GM12878 (cell line): ENCODE results near the gene SLC35F3. TPM values are rescaled to one million over a fixed set of nuclear protein-coding genes. Genes with fewer than 3 reads are reported as not detected.
A peak's percentile ranks its signal among the peaks of the same experiment; 100 is the strongest.

Source experiments
- ATAC-seq: fragments of 200-7000 bp; cut with Tn5 transposase; 3 replicates; pipeline ENCODE4 v1.9.1; 2020; ENCODE audit warnings: mild to moderate bottlenecking, moderate library complexity
- BruUV-seq: library from RNA; stranded (reverse); fragments of 400-500 nt; replicated peaks from 2 replicates; lab custom pipeline; 2021; lab: Mats Ljungman, UMichigan
- CTCF ChIA-PET: fragments of 300-600 bp; sonication (Branson Sonifier 250); formaldehyde crosslinking; extraction: SDS; loops from one replicate; lab custom pipeline; 2021; ENCODE audit warnings: inconsistent platforms; lab: Yijun Ruan, JAX
- POLR2A ChIA-PET: fragments of 350-600 bp; formaldehyde crosslinking; extraction: SDS; loops from one replicate; lab custom pipeline; 2021; ENCODE audit warnings: inconsistent platforms; lab: Charles Lee
- RAD21 ChIA-PET: fragments of 300-600 bp; sonication (Branson Sonifier 250); formaldehyde crosslinking; loops from one replicate; lab custom pipeline; 2023; ENCODE audit warnings: antibody characterized with exemption; ENCODE audit not compliant: unreplicated experiment; lab: Charles Lee
- SMC1A ChIA-PET: fragments of 300-600 bp; sonication (Branson Sonifier 250); formaldehyde crosslinking; loops from one replicate; lab custom pipeline; 2023; ENCODE audit not compliant: unreplicated experiment, uncharacterized antibody; lab: Charles Lee
- DNase-seq: peaks from one replicate; pipeline ENCODE4 v3.0.0-alpha.2; 2011; ENCODE audit warnings: low read depth, low spot score
- FAIRE-seq: peaks from 3 replicates; lab custom pipeline; 2011; peaks lifted over from hg19 to GRCh38; lab: Jason Lieb, UNC
- H2AFZ ChIP-seq: 2 replicates; pipeline ENCODE4 v1.6.0; 2011; ENCODE audit warnings: low read depth, low read length, control low read depth; ENCODE audit not compliant: control insufficient read depth
- H3K27ac ChIP-seq: 2 replicates; pipeline ENCODE4 v1.5.1; 2011; ENCODE audit warnings: control low read depth; ENCODE audit not compliant: control insufficient read depth, insufficient read depth
- H3K27me3 ChIP-seq, 2 experiments: replicated peaks in 1 of 2; 2 replicates each; pipeline versions ENCODE4 v1.6.0 to v1.6.1; 2011; ENCODE audit warnings: low read length in 1 of 2; ENCODE audit not compliant: control insufficient read depth in 2 of 2, insufficient read depth in 2 of 2
- H3K36me3 ChIP-seq, 2 experiments: 2 replicates each; pipeline ENCODE4 v1.5.1; 2011; ENCODE audit warnings: low read length in 1 of 2; ENCODE audit not compliant: control insufficient read depth in 2 of 2, insufficient read depth in 2 of 2
- H3K4me1 ChIP-seq: 2 replicates; pipeline ENCODE4 v1.6.1; 2011; ENCODE audit warnings: mild to moderate bottlenecking, low read length, moderate library complexity, mixed read lengths; ENCODE audit not compliant: control insufficient read depth, insufficient read depth
- H3K4me2 ChIP-seq: 2 replicates; pipeline ENCODE4 v1.6.0; 2011; ENCODE audit warnings: control low read depth; ENCODE audit not compliant: control insufficient read depth, insufficient read depth
- H3K4me3 ChIP-seq: fragments of 200-600 bp; sonication (generic); 2 replicates; pipeline ENCODE4 v1.5.1; 2016
- H3K79me2 ChIP-seq: 2 replicates; pipeline ENCODE4 v1.6.0; 2011; ENCODE audit warnings: low read length; ENCODE audit not compliant: control insufficient read depth, insufficient read depth
- H3K9ac ChIP-seq: 2 replicates; pipeline ENCODE4 v1.8.0; 2011; ENCODE audit warnings: low read length, control low read depth, mixed read lengths; ENCODE audit not compliant: control insufficient read depth, insufficient read depth
- H3K9me3 ChIP-seq: replicated peaks from 3 replicates; pipeline ENCODE4 v1.5.1; 2011; ENCODE audit warnings: mild to moderate bottlenecking, low read length; ENCODE audit not compliant: control insufficient read depth, insufficient read depth
- H4K20me1 ChIP-seq: 2 replicates; pipeline ENCODE4 v1.6.0; 2011; ENCODE audit not compliant: control insufficient read depth, insufficient read depth
- CREM ChIP-seq: IDR thresholded peaks from 2 replicates; pipeline ENCODE4 v1.6.1; 2014; ENCODE audit warnings: antibody characterized with exemption, low read depth
- FOS ChIP-seq: IDR thresholded peaks from 3 replicates; pipeline ENCODE4 v1.6.1; 2011; ENCODE audit warnings: borderline replicate concordance; ENCODE audit not compliant: insufficient read length; ENCODE audit errors: extremely low read depth
- KLF5 ChIP-seq: fragments of 450-650 bp; IDR thresholded peaks from 2 replicates; pipeline ENCODE4 v1.6.1; 2014; ENCODE audit warnings: mild to moderate bottlenecking; ENCODE audit not compliant: partially characterized antibody
- MTA3 ChIP-seq: IDR thresholded peaks from 2 replicates; pipeline ENCODE4 v1.6.1; 2012; ENCODE audit warnings: low read length, inconsistent platforms, borderline replicate concordance
- NR2C1 ChIP-seq: fragments of 450-650 bp; IDR thresholded peaks from 2 replicates; pipeline ENCODE4 v1.6.1; 2017; ENCODE audit warnings: antibody characterized with exemption, mild to moderate bottlenecking, moderate library complexity
- PML ChIP-seq: IDR thresholded peaks from 2 replicates; pipeline ENCODE4 v1.6.1; 2012; ENCODE audit warnings: low read length, inconsistent platforms
- SIX5 ChIP-seq: IDR thresholded peaks from 2 replicates; pipeline ENCODE4 v1.6.1; 2011; ENCODE audit warnings: mild to moderate bottlenecking, low read depth, low read length, moderate library complexity; ENCODE audit not compliant: severe bottlenecking
- ZNF274 ChIP-seq: IDR thresholded peaks from one replicate; pipeline ENCODE4 v1.8.0; 2011; ENCODE audit not compliant: insufficient read length, insufficient read depth
- WGBS: methylation state at CpG from one replicate; pipeline ENCODE4 v1.1.6; 2016; ENCODE audit warnings: low lambda C conversion rate; ENCODE audit not compliant: insufficient replicate concordance, insufficient coverage; ENCODE audit errors: missing lambda C conversion rate; 5-methylcytosine and 5-hydroxymethylcytosine counted together
- in situ Hi-C: fragments of 300-500 bp; cut with MboI; formaldehyde crosslinking; loops from 9 replicates; pipeline ENCODE4 v1.14.3; 2018; ENCODE audit warnings: mixed read lengths
- intact Hi-C: fragments of 100-400 bp; cut with micrococcal nuclease; formaldehyde crosslinking; loops from one replicate; pipeline ENCODE4 v1.14.2; 2022; ENCODE audit not compliant: unreplicated experiment
- polyA plus RNA-seq, 11 experiments: library from polyadenylated mRNA; depleted of rRNA in 4 of 11; unstranded in 6 of 11; stranded (reverse) in 5 of 11; fragments of >200 nt; fragmentation: Nextera tagmentation in 4 of 11; fragmentation: Illumina TruSeq in 1 of 11; extraction: Ambion mirVana in 4 of 11; extraction: Trizol in 1 of 11; gene quantifications; 1 replicate in 1 of 11; 2 replicates in 10 of 11; pipeline versions ENCODE4 v1.2.1 to v1.2.3, GENCODE V29; 2011 to 2016; ENCODE audit warnings: inconsistent platforms in 2 of 11, missing spikeins in 2 of 11, low read depth in 1 of 11
- total RNA-seq, 4 experiments: library from RNA; depleted of rRNA in 3 of 4; stranded (reverse); fragments of >200 nt in 3 of 4; fragmentation: Illumina TruSeq in 1 of 4; extraction: Trizol in 1 of 4; gene quantifications; 2 replicates each; pipeline versions ENCODE4 v1.2.1 to v1.2.3, GENCODE V29; 2013 to 2021
- TF ChIP-seq, protein P1 (sequence below): fragments of 450-650 bp; IDR thresholded peaks from 2 replicates; pipeline ENCODE4 v1.6.1; 2017; ENCODE audit warnings: low read depth, mild to moderate bottlenecking, moderate library complexity
- TF ChIP-seq, protein P2 (sequence below): fragments of 450-650 bp; IDR thresholded peaks from 2 replicates; pipeline ENCODE4 v1.6.1; 2018; ENCODE audit warnings: borderline replicate concordance, mild to moderate bottlenecking; ENCODE audit not compliant: partially characterized antibody
- TF ChIP-seq, protein P3 (sequence below): IDR thresholded peaks from 2 replicates; pipeline ENCODE4 v1.6.1; 2012; ENCODE audit warnings: low read depth, low read length, improper control_type of control experiment

The SLC35F3 gene
- total and polyA plus RNA-seq, 10 of the 15 experiments (the other 5 are each of a cell fraction or from before 2014, with no cell fraction given) = 1.0 to 8.6 (median 5.7) TPM

DNA sequence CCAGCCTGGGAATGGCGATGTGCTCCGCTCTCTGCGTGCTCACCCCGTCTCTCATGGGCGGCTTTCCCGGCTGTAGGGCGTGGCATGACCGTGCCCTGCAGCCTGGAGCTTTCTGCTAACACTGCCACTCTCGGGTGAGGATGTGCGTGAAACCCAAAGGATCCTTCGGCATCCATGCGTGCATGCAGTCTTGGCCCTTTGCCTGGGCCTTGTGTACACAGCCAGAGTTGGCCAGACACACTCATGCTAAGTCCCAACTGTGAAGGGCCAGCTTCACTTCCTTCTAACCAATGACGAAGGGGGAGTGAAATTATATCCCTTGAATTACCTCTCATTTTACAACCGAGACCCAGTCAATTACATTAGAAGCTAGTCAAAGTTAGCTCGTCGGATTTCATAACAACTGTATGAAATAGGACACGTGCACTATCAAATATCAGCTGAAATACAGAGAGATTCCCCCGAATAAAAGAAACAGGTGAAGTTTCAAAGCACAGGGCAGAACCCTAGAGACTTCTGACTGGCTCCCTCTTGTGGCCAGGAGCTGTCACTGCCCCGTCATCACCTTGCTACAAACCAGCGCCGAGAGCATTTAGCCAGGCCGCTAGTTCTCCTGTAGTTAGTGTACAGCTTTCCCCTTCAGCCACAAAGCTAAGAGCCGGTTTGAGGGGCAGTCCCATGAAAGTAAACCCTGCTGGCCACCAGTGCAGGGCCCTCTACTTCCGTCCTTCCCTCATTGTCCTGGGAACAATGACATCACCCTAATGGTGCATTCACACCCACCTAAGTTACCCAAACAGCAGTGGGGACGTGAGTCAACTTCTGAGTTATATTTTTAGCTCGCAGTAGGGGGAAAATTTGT lies 405.4 kb downstream of the SLC35F3 start (continued):
- TF ChIP-seq, protein P1, sequence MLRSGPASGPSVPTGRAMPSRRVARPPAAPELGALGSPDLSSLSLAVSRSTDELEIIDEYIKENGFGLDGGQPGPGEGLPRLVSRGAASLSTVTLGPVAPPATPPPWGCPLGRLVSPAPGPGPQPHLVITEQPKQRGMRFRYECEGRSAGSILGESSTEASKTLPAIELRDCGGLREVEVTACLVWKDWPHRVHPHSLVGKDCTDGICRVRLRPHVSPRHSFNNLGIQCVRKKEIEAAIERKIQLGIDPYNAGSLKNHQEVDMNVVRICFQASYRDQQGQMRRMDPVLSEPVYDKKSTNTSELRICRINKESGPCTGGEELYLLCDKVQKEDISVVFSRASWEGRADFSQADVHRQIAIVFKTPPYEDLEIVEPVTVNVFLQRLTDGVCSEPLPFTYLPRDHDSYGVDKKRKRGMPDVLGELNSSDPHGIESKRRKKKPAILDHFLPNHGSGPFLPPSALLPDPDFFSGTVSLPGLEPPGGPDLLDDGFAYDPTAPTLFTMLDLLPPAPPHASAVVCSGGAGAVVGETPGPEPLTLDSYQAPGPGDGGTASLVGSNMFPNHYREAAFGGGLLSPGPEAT = no peak
- no peak for TF ChIP-seq NR2C1
- peak; percentile 89 for TF ChIP-seq CREM
- TF ChIP-seq FOS = no peak
- no peak; the same call in 1 of the 2 replicates for TF ChIP-seq MTA3

DNA sequence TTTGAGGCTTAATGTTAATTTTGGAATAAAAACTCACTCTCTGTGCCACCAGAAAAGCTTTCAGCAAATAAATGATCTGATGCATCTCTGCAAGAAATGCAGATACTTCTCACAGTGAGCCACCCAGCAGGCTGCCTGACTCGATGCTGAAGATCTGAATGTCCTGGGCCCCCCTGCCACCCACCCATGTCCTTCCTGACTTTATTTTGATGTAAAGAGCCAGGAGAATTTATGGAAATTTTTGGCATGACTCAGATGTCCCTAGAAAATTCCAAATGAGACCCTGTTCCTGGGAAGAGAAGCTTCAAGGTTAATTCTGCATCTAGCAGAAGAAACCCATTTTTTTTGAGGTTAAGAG lies 406.0 kb downstream of the SLC35F3 start:
- no peaks in the 10 kb centered on the region for H3K79me2 ChIP-seq
- H3K27ac ChIP-seq = no peak overlapping the region
- no peaks in the 10 kb centered on the region for H3K36me3 ChIP-seq
- H4K20me1 ChIP-seq = no peaks in the 10 kb centered on the region
- BruUV-seq = no TSS peak
- no peak overlapping the region for H3K4me2 ChIP-seq
- H3K9me3 ChIP-seq = no peaks in the 10 kb centered on the region
- DNase-seq (no peak), ATAC-seq (peak; percentile 10; the same call in 2 of the 3 replicates), FAIRE-seq (no peak)
- no peak overlapping the region for H3K4me3 ChIP-seq
- no peaks in the 10 kb centered on the region; a peak in 1 of 4 replicates for H3K27me3 ChIP-seq
- POLR2A ChIA-PET = interaction anchor here (1.4 kb wide), 1 partner anchor 95 kb away, joined by 4 read pairs; no protein-coding TSS in a partner anchor
- intact Hi-C loops = loop anchor here (1.0 to 5.0 kb wide), 6 partner anchors 40 to 198 kb away; no protein-coding TSS in a partner anchor
- no peak overlapping the region for H2AFZ ChIP-seq
- in situ Hi-C loops = loop anchor here (5.0 to 25.0 kb wide), 2 partner anchors 98 to 158 kb away; no protein-coding TSS in a partner anchor
- WGBS = 0% methylated on average over 1 of the region's 1 CpG
- RAD21 ChIA-PET = interaction anchor here (0.8 to 4.5 kb wide), 30 partner anchors 12 to 199 kb away, joined by 3 to 84 read pairs (median 4); no protein-coding TSS in a partner anchor
- SMC1A ChIA-PET = interaction anchor here (0.6 to 6.4 kb wide), 44 partner anchors 8 to 1106 kb away, joined by 3 to 128 read pairs (median 4); no protein-coding TSS in a partner anchor
- CTCF ChIA-PET = interaction anchor here (0.6 to 13.3 kb wide), 48 partner anchors 8 to 770 kb away, joined by 3 to 312 read pairs (median 7); no protein-coding TSS in a partner anchor
- no peak overlapping the region for H3K9ac ChIP-seq
- H3K4me1 ChIP-seq = peaks cover 10% of the 10 kb centered on the region
- TF ChIP-seq, protein P2, sequence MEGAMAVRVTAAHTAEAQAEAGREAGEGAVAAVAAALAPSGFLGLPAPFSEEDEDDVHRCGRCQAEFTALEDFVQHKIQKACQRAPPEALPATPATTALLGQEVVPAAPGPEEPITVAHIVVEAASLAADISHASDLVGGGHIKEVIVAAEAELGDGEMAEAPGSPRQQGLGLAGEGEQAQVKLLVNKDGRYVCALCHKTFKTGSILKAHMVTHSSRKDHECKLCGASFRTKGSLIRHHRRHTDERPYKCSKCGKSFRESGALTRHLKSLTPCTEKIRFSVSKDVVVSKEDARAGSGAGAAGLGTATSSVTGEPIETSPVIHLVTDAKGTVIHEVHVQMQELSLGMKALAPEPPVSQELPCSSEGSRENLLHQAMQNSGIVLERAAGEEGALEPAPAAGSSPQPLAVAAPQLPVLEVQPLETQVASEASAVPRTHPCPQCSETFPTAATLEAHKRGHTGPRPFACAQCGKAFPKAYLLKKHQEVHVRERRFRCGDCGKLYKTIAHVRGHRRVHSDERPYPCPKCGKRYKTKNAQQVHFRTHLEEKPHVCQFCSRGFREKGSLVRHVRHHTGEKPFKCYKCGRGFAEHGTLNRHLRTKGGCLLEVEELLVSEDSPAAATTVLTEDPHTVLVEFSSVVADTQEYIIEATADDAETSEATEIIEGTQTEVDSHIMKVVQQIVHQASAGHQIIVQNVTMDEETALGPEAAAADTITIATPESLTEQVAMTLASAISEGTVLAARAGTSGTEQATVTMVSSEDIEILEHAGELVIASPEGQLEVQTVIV = no peak
- TF ChIP-seq PML = no peak
- TF ChIP-seq SIX5 = no peak
- TF ChIP-seq, protein P3, sequence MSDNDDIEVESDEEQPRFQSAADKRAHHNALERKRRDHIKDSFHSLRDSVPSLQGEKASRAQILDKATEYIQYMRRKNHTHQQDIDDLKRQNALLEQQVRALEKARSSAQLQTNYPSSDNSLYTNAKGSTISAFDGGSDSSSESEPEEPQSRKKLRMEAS = no peak
- no peak for TF ChIP-seq KLF5
- TF ChIP-seq, protein P1 = no peak
- TF ChIP-seq ZNF274 = no peak
